ENCODE measurements around the gene TNRC6C.
A peak's percentile ranks its signal among the peaks of the same experiment; 100 is the strongest.

The TNRC6C gene

DNA sequence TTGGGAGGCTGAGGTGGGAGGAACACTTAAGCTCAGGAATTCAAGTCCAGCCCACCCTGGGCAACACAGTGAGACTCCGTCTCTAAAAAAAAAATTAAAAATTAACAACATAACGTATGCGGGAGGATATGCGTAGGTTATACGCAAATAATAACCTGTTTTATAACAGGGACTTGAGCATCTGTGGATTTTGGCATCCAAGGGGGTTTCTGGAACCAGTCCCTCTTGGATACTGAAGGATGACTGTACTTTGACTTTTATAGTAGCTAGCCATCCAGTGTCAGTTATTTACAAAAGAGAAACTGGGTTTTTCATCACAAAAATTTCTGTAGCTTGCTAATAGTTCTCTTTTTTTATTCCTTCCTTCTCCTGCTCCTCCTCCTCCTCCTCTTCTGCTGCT, 64.5 kb downstream of the TNRC6C start:
- Histone ChIP-seq H3K36me3 (ENCODE audit: insufficient read depth, low read length) (no peaks in the 10 kb centered on the region), H3K4me1 (ENCODE audit: insufficient read depth, low read length) (peaks cover 6% of the 10 kb centered on the region; the same call in 1 of the 2 replicates), H3K9me3 (ENCODE audit: control insufficient read depth, insufficient read depth, low read length) (no peaks in the 10 kb centered on the region), H3K9ac (ENCODE audit: low read depth, low read length) (no peak overlapping the region)

- H3K9ac ChIP-seq (ENCODE audit: low read depth, low read length): no peak overlapping the region
- no peaks in the 10 kb centered on the region for H3K36me3 ChIP-seq (ENCODE audit: insufficient read depth, low read length)
- H3K9me3 ChIP-seq (ENCODE audit: control insufficient read depth, insufficient read depth, low read length): no peaks in the 10 kb centered on the region
- no peaks in the 10 kb centered on the region for H3K4me1 ChIP-seq (ENCODE audit: insufficient read depth, low read length)
These were observed 67.9 kb downstream of the TNRC6C start for GRCh38 chr17:78026381-78026780.

GRCh38 chr17:78027121-78027520, 68.6 kb downstream of the TNRC6C start:
- no peaks in the 10 kb centered on the region for H3K9me3 ChIP-seq (ENCODE audit: control insufficient read depth, insufficient read depth, low read length)
- no peak overlapping the region for H3K9ac ChIP-seq (ENCODE audit: low read depth, low read length)
- peaks cover 6% of the 10 kb centered on the region; the same call in 1 of the 2 replicates for H3K36me3 ChIP-seq (ENCODE audit: insufficient read depth, low read length)
- peaks cover 2% of the 10 kb centered on the region; the same call in 1 of the 2 replicates for H3K4me1 ChIP-seq (ENCODE audit: insufficient read depth, low read length)

DNA sequence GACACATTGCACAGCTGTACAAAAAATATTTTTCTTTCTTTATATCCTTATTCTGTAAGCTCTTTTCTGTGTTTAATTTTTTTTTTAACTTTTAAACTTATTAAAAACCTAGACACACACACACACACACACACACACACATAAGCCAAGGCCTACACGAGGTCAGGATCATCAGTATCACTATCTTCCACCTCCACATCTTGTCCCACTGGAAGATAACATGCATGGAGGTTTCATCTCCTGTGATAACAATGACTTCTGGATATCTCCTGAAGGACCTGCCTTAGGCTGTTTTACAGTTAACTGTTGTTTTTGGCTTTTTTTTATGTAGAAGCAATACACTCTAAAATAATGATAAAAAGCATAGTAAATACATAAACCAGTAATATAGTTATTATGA, 71.2 kb downstream of the TNRC6C start:
- no peaks in the 10 kb centered on the region for H3K9me3 ChIP-seq (ENCODE audit: control insufficient read depth, insufficient read depth, low read length)
- peaks cover 5% of the 10 kb centered on the region; the same call in 1 of the 2 replicates for H3K4me1 ChIP-seq (ENCODE audit: insufficient read depth, low read length)
- peaks cover 9% of the 10 kb centered on the region; the same call in 1 of the 2 replicates for H3K36me3 ChIP-seq (ENCODE audit: insufficient read depth, low read length)
- no peak overlapping the region for H3K9ac ChIP-seq (ENCODE audit: low read depth, low read length)

DNA sequence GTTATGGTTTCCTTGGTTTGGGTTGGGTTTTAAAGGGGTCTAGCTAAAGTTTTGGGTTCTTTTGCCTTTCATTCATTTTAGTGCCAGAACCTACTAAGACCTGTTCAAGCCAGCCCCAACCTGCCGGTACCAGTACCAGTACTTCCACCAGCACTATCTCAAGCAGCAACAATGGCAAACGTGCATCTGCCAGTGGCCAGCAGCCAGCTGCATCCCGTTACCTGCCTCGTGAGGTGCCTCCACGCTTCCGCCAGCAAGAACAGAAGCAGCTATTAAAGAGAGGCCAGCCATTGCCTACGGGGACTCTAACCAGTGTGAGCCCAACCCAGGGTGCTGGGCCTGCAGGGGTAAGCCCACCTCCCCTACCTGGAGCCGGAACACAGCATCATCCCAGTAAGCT, 72.9 kb downstream of the TNRC6C start:
- Histone ChIP-seq H3K36me3 (ENCODE audit: insufficient read depth, low read length) (peaks cover 12% of the 10 kb centered on the region; the same call in 1 of the 2 replicates), H3K4me1 (ENCODE audit: insufficient read depth, low read length) (peaks cover 5% of the 10 kb centered on the region; the same call in 1 of the 2 replicates), H3K9ac (ENCODE audit: low read depth, low read length) (no peak overlapping the region), H3K9me3 (ENCODE audit: control insufficient read depth, insufficient read depth, low read length) (no peaks in the 10 kb centered on the region)

- no peak overlapping the region for H3K9ac ChIP-seq (ENCODE audit: low read depth, low read length)
- H3K9me3 ChIP-seq (ENCODE audit: control insufficient read depth, insufficient read depth, low read length): no peaks in the 10 kb centered on the region
- peaks cover 5% of the 10 kb centered on the region; the same call in 1 of the 2 replicates for H3K4me1 ChIP-seq (ENCODE audit: insufficient read depth, low read length)
- peaks cover 12% of the 10 kb centered on the region; the same call in 1 of the 2 replicates for H3K36me3 ChIP-seq (ENCODE audit: insufficient read depth, low read length)
These were observed 73.7 kb downstream of the TNRC6C start for GRCh38 chr17:78032166-78032565.

DNA sequence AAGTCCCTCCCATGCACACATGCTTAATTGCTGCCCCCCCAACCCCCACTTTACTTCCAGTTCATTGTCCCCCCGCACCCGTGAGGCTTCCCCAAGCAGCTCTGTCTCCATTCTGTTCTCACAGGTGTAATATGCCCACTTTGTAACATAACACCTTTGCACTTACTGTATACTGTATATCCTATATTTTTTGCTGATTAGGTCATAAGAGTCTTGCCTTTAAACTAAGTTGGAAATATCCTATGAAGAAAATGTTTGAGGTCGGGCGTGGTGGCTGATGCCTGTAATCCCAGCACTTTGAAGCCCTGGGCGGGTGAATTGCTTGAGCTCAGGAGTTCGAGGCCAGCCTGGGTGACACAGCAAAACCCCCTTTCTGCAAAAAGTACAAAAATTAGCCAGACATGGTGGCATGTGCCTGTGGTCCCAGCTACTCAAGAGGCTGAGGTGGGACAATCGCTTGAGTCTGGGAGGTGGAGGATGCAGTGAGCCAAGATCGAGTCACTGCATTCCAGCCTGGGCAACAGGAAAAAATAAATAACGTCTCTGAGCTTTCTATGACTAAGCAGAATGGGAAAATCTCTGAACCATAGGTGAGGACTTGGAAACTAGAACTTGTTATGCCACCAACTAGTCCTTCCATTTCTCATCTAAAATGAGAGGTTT, 76.1 kb downstream of the TNRC6C start:
- Histone ChIP-seq H3K9ac (ENCODE audit: low read depth, low read length) (no peak overlapping the region), H3K4me1 (ENCODE audit: insufficient read depth, low read length) (peaks cover 5% of the 10 kb centered on the region; the same call in 1 of the 2 replicates), H3K36me3 (ENCODE audit: insufficient read depth, low read length) (peaks cover 12% of the 10 kb centered on the region; the same call in 1 of the 2 replicates), H3K9me3 (ENCODE audit: control insufficient read depth, insufficient read depth, low read length) (no peaks in the 10 kb centered on the region)

DNA sequence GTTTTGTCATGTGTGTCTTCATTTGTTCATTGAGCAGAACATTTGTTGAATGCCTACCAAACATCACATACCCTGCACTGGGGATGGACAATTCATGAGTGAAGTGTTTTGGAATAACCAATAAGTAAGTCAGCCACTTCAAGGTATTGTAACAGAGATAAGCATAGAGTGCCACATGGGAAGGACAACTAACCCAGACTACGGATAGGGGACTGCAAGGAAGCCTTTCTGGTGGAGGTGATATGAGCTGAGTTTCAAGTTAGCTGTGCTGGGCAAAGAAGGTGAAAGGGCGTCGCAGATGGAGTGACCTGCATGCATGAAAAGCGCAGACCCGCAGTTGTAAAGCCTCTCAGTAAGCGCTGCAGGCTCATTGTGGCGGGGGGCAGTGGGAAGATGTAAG, 78.8 kb downstream of the TNRC6C start:
- H3K4me1 ChIP-seq (ENCODE audit: insufficient read depth, low read length): peaks cover under 1% of the 10 kb centered on the region; the same call in 1 of the 2 replicates
- 0 out of 2 replicates have a peak, but pooled peaks cover 4% of the 10 kb centered on the region for H3K36me3 ChIP-seq (ENCODE audit: insufficient read depth, low read length)
- H3K9me3 ChIP-seq (ENCODE audit: control insufficient read depth, insufficient read depth, low read length): no peaks in the 10 kb centered on the region
- H3K9ac ChIP-seq (ENCODE audit: low read depth, low read length): no peak overlapping the region

DNA sequence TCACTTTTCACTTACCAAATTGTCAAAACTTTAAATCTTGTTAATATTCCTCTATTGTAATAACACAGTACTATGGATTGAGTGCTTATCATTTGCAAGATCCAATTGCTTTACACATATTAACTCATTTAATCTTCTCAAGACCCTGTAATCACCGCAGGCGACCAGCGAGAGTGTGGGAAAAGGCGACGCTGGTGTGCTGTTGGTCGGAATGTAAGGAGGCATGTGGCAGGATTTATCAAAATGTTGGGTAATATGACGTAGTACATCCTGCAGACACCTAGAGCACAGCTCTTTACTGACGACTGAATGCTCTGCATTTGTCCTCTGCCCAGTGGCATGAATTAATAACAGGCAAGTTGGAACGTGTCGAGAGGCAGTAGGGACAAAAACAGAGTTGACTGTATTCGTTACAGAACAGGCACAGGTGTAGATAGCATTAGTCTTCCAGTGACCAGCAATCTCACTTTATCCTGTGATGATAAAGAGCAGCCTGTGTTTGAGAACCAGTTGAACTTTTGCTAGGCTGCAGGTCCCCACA, 80.3 kb downstream of the TNRC6C start:
- Histone ChIP-seq H3K4me1 (ENCODE audit: insufficient read depth, low read length) (no peaks in the 10 kb centered on the region), H3K9ac (ENCODE audit: low read depth, low read length) (no peak overlapping the region), H3K36me3 (ENCODE audit: insufficient read depth, low read length) (0 out of 2 replicates have a peak, but pooled peaks cover 3% of the 10 kb centered on the region), H3K9me3 (ENCODE audit: control insufficient read depth, insufficient read depth, low read length) (no peaks in the 10 kb centered on the region)

DNA sequence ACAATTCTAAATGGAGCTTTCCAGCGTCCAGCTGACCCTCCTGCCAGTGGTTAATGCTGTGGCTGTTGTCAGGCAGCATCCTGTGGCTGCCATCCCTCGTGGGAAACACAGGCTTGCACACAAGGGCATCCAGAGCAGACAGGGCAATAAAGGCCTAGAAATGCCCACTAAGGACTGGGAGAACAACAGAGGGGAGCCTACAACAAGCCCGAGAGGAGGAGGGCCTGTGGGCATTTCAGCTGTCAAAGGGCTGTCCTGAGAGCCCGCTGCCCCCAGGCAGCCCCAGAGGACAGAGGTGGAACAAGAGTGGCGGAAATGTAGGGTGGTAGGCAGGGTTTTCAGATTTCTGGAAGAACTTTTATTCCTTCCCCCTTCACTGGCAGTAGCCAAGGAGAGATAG, 81.1 kb downstream of the TNRC6C start:
- H3K9me3 ChIP-seq (ENCODE audit: control insufficient read depth, insufficient read depth, low read length): no peaks in the 10 kb centered on the region
- no peaks in the 10 kb centered on the region for H3K4me1 ChIP-seq (ENCODE audit: insufficient read depth, low read length)
- H3K9ac ChIP-seq (ENCODE audit: low read depth, low read length): no peak overlapping the region
- 0 out of 2 replicates have a peak, but pooled peaks cover 3% of the 10 kb centered on the region for H3K36me3 ChIP-seq (ENCODE audit: insufficient read depth, low read length)

- Histone ChIP-seq H3K9me3 (ENCODE audit: control insufficient read depth, insufficient read depth, low read length) (no peaks in the 10 kb centered on the region), H3K9ac (ENCODE audit: low read depth, low read length) (peak overlapping the region; percentile 26; the same call in 1 of the 2 replicates), H3K4me1 (ENCODE audit: insufficient read depth, low read length) (no peaks in the 10 kb centered on the region), H3K36me3 (ENCODE audit: insufficient read depth, low read length) (no peaks in the 10 kb centered on the region)
These were observed 82.2 kb downstream of the TNRC6C start for GRCh38 chr17:78040440-78041385.

DNA sequence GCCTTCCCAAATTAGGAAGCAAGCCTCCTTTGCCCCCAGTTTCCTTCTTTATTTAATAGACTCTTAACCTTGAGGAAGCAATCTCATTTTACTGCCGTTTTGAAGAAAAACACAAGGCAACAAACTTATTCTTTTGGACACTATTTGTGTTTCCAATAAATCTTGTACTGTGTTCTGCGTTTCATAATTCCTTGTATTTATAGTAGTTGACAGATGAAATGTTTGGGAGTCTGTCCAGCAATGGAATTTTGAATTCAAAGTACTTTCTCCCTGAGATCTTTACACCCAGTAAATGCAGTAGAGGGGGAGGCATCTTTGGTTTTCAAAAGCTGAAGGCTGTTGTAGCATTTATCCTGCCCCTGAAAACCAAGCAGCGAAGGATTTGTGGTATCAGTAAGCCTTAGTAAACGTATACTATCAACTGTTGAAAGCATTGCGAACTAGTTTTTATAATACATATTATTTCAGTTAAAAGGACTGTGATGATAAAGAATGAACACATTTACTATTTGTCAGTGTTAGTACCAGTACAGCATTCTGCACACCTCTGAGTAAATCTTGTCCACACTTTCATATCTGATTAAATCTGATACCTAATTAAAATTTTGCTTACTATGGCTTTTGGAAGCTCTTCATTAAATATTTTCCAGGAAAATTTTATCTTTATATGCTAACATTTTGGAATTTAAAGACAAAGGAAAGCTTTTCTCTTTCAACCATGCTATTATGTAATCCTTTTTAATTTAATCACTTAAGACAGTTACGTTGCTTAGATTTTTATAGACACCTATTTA, 83.1 kb downstream of the TNRC6C start:
- peak overlapping the region; percentile 26; the same call in 1 of the 2 replicates for H3K9ac ChIP-seq (ENCODE audit: low read depth, low read length)
- no peaks in the 10 kb centered on the region for H3K36me3 ChIP-seq (ENCODE audit: insufficient read depth, low read length)
- H3K4me1 ChIP-seq (ENCODE audit: insufficient read depth, low read length): no peaks in the 10 kb centered on the region
- no peaks in the 10 kb centered on the region for H3K9me3 ChIP-seq (ENCODE audit: control insufficient read depth, insufficient read depth, low read length)

DNA sequence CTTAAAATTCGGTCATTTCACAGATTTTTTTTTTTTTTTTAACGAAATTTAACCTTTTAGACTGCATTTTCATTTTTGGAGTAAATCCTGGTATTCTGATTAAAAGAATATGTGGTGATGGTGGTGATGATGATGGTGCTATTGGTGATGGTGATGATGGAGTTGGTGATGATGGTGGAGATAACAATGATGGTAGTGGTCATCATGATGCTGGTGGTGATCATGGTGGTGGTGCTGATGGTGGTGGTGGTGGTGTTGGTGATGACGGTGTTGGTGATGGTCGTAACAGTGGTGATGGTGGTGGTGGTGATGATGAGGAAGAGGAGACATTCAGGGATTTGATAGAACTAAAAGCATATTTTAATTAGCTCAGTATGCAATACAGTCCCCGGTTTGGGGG, 84.0 kb downstream of the TNRC6C start:
- no peaks in the 10 kb centered on the region for H3K4me1 ChIP-seq (ENCODE audit: insufficient read depth, low read length)
- no peak overlapping the region for H3K9ac ChIP-seq (ENCODE audit: low read depth, low read length)
- H3K36me3 ChIP-seq (ENCODE audit: insufficient read depth, low read length): no peaks in the 10 kb centered on the region
- no peaks in the 10 kb centered on the region for H3K9me3 ChIP-seq (ENCODE audit: control insufficient read depth, insufficient read depth, low read length)

- Histone ChIP-seq H3K36me3 (ENCODE audit: insufficient read depth, low read length) (no peaks in the 10 kb centered on the region), H3K4me1 (ENCODE audit: insufficient read depth, low read length) (no peaks in the 10 kb centered on the region), H3K9ac (ENCODE audit: low read depth, low read length) (no peak overlapping the region), H3K9me3 (ENCODE audit: control insufficient read depth, insufficient read depth, low read length) (no peaks in the 10 kb centered on the region)
These were observed 84.5 kb downstream of the TNRC6C start for GRCh38 chr17:78043031-78043430.

All from ES-I3 (cell line).